Stimulated activated CD8-positive, alpha-beta memory T cell treated with anti-CD3 and anti-CD28 coated beads, Interleukin-7, amount 100 ng/mL, for 48 hours (primary cell): ENCODE results near the gene AKR1B15.
A peak's percentile ranks its signal among the peaks of the same experiment; 100 is the strongest.

Source experiments
- DNase-seq, 2 donors: peaks; one replicate each; pipeline ENCODE4 v3.0.0-alpha.2; 2020; ENCODE audit warnings: low read depth in 1 of 2; ENCODE audit errors: extremely low read depth in 1 of 2

AKR1B15 gene

DNA sequence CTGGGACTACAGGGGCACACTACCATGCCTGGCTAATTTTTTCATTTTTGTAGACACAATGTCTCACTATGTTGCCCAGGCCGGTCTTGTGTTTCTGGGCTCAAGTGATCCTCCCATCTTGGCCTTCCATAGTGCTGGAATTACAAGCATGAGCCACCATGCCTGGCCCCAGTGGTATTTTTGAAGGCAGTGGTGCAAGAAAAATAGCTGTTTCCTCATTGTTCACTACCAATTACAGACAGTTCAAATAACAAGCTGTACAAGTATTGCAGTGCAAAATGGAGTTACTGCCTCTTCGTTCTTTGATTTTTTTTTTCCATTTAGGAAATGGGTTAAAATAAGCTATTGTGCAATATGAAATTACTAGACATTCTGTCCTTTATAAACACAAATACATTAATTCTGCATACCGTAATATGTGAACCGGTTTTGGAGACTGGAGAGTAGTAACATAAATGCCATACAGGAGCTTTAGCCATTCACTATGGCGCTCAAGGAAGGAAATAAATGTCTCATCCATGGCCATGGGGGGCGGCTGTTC lies 62.8 kb downstream of the AKR1B15 start:
- no peak for DNase-seq

DNA sequence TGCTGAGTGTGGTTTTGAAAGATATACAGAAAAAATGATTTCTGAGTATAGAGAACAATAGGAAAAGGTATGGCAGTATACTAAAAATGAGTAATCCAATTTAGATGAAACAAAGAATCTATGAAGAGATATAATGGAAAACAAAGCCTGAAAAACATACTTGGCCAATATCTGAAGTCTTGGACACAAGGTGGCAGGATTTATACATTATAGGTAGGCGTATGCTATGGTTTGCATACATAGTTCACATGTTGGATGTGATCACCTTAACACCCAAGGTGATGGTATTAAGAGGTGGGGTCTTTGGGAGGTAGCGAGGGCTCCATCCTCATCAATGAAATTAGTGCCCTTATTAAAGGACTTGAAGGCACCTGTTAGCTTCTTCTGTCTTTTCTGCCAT lies 63.3 kb downstream of the AKR1B15 start:
- DNase-seq, result no peak

DNA sequence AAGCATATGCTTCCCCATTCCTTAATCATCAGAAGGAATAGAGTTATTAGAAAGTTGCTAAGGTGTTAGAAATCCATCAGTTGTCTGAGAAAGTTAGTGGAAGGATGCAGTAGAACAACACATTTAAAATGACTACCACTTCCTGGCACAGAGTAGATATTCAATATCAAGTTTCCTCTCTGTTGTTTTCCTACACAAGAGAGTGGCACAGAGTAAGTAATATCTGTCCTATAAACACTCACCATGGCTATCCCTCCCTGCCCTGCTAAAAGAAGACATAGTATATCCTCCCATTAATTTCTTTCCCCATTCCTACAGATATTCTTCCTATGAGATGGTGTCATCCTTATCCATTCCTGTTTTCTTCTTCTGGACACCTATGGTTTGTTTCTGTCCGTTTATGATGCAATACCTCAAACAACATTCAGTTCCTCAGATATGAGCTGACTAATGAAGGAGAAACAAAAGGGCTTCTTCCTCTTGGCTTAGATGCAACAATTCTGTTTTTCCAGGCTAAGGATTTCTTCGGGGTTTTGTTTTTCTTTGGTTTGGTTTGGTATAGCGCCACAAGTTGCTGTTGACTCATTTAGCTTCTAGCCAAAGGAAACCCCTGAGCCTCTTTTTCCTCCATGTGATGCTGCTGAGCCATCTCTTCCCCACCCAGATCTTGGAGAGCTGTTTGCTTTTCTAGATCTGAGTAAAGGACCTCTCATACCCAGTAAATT lies 64.9 kb downstream of the AKR1B15 start:
- peak in 1 of 2 donors; percentile 8 for DNase-seq

DNA sequence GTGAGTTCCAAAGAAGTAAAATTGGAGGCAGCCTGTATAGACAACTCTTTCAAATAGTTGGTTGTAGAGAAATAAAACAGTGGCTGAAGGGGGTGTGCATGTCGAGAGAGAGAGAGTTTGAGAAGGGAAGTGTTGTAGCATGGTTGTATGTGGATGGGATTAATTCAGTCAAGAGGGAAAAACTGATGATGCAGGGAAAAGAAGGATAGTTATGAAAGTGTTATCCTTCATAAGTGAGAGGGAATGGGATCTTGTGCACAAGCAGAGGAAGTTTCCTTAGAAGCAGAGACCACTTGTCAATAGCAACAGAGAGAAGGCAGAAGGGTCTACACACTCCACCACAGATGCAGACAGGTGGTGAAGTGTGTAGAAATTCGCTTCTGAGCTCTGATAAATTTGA lies 67.7 kb downstream of the AKR1B15 start:
- no peak for DNase-seq

DNA sequence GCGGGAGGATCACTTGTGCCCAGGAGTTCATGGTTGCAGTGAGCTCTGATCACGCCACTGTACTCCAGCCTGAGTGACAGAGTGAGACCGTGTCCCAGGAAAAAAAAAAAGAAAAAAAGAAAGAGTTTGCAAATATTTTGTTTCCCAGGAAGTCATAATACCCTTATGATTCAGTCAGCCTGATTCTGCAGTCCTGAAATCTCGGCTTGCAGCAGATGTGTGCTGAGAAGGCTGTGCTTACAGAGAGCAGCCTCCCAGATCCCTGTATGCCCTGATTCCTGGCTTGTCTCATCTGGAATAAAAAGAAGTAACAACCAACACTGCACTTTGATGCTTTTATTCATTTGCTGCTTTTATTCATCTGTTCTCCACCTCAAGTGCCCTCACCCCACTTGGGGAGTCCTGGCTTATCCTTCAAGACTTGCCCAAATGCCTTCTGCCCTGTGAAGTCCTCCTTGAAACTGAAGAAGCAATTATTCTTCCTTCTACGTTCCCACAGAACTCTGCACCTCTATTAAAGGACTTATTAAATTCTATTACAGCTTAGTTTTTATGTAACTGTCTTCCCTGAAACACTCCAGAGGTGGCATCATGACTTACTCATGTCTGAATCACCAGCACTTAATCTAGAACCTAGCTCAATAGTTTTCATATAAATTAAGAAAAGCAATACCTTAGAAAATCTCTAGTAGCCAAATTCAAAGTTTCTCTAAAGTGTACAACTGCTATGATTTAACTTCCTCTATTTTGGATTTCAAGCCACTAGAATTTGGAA lies 70.0 kb downstream of the AKR1B15 start:
- no peak for DNase-seq

DNA sequence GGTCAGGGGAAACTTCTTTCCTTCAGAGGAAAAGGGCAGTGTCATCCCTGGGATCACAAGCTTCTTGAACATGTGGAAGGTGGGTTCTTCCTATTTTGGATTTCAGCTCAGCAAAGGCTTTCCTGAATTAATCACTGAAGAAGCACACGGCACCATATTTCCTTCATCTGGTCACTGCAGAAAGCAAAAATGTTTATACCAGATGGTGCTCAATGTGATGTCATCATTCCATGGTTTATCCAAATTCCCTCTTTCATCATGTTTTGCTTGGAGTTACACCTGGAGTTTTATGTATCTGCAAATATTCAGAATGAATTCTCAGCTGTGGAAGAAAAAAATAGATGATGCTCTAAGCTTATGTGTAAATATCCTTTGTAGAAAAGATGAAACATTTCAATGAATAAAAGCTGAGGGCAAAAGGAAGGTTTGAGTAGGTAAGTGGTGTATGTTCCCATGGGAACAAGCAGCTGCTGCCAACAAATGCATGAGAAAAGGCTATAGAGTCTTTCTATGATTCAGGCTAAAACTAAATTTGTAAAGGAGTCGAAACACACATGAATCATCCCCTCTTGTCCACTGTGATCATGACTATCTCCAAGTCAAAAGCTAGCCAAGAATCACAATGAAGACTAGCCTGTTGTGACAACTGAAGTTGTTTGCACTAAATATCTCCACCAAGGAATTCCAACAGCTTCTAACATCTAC lies 70.9 kb downstream of the AKR1B15 start:
- no peak for DNase-seq

DNA sequence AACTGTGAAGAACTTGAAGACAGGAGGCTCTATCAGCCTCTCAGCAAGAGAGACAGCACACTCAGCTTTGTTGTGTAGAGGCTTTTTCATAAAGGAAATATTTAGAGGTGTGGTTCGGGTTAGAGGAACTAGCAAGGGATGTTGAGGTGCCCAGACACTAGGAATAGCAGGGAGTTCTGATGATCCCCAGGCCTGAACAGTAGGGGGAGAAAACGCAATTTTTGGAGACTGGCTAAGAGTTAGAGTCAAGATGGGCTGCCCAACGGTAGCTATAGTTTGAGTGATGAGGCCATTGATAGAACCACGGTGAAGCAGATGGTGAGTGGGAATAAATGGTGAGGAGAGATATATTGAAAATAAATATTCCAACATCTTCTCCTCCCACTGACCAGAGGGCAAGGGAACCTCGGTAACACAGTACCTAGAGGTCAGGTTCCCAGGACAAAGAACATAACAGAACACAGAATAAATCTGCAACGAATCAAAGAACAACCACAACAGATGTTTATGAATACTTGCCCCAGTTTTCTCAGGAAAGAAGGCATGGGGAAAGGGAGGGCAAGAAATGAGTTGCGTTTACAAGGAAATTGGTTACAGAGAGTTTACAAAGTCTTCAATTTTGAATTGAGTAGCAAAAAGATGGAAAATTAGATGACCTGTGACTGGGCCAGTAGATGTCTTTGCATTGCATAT lies 73.5 kb downstream of the AKR1B15 start:
- DNase-seq, result no peak

DNA sequence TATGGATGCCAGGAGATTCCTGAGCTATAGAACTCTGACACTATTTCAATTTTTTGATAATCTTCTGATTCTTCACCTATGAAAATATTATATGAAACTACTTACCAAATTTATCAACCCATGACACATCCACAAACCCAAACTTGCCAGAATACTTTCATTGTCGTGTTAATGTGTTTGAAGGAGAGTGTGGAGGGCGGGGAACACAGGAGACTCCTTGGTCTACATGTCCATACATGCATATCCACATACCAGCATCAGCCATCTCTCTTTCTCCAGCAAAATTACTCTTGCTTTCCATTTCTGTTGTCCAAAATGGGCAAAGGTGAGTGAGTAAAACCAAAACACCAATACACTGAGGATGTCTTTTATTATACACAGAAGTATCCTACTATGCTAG lies 74.3 kb downstream of the AKR1B15 start:
- DNase-seq, result no peak

DNA sequence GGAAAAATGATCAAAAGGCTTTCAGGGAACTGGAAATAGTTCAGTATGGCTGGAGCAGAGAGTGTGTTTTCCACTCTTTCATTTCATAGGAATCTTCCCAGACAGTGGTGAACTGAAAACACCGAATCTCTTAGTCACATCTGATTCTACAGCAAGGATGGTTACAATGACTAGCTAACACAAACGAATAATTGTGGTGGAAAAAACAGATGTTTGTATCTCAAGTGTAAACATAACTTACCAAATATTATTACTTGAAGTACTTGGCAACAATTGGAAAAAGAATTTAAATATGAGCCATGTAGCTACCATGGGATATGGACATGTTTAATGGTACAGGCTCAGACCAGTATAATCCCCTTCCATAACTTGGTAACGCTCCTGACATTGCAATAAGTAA lies 76.6 kb downstream of the AKR1B15 start:
- DNase-seq, result no peak

DNA sequence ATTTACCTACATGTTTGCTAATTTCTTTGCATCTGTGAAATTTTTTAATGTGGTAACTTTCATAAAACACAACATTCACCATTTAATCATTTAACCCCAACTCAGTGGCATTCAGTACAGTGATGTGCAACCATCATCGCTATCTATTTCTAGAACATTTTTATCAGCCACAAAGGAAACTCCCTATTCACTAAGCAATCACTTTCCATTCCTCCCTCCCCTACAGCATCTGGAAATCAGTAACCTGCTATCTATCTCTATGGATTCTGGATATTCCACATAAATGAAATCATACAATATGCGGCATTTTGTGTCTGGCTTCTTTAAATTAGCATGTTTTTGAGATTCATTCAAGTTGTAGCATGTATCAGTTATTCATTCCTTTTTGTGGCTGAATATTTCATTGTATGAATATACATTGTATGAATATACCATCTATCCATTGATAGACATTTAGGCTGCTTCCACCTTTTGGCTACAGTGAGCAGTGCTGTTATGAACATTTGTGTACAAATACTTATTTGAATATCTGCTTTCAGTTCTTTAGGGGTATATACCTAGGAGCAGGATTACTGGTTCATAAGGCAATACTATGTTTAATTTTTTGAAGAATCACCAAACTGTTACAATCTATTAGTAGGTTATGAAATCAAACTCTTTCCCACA lies 78.3 kb downstream of the AKR1B15 start:
- DNase-seq, result no peak

DNA sequence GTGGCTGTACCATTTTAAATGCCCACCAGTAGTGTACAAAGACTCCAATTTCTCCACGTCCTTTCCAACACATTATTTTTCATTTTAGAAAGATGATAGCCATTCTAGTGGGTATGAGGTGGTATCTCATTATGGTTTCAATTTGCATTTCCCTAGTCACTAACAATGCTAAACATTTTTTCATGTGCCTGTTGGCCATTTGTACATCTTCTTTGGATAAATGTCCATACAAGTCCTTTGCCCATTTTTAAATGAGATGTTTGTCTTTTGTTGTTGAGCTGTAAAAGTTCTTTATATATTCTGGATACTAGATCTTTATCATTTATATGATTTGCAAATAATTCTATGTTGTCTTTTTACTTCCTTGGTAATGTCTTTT lies 78.9 kb downstream of the AKR1B15 start:
- no peak for DNase-seq

DNA sequence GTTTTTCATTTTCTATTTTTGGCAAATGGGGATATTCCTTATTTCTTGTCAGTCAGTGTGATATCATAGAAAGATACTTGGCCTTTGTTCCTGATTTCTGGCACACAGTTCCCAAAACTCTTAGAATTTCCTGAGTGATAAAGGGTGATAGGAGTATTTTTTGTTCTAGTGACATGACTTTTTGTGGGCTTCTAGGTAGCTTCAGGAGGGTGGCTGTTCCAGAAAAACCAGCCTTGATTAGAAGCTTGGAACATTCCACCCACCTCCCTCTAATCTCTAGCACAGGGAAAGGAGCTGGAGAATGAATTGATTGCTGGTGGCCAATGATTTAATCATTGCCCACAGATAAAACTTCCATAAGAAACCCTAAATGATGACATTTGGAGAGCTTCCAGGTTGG lies 80.5 kb downstream of the AKR1B15 start:
- no peak for DNase-seq
